ENCODE results near the gene CX3CR1.

The CX3CR1 gene

GRCh38 chr3:39290255-39290654 lies 10.4 kb upstream of the CX3CR1 start:
- no peak for DNase-seq

GRCh38 chr3:39289107-39289506 lies 9.3 kb upstream of the CX3CR1 start:
- DNase-seq: no peak

- DNase-seq: peak; percentile 85
These were observed 8.5 kb upstream of the CX3CR1 start for GRCh38 chr3:39288300-39288808.

- DNase-seq: peak; percentile 48
These were observed 7.7 kb upstream of the CX3CR1 start for GRCh38 chr3:39287216-39288164.

- DNase-seq: no peak
These were observed 6.9 kb upstream of the CX3CR1 start for GRCh38 chr3:39286771-39287170.

- no peak for DNase-seq
These were observed 5.5 kb upstream of the CX3CR1 start for GRCh38 chr3:39285332-39285731.

- no peak for DNase-seq
These were observed 4.6 kb upstream of the CX3CR1 start for GRCh38 chr3:39284457-39284881.

GRCh38 chr3:39282057-39282456 lies 2.2 kb upstream of the CX3CR1 start:
- no peak for DNase-seq

GRCh38 chr3:39281533-39281932 lies 1.7 kb upstream of the CX3CR1 start:
- no peak for DNase-seq

GRCh38 chr3:39280571-39280970 lies 735 bp upstream of the CX3CR1 start:
- no peak for DNase-seq

GRCh38 chr3:39278616-39278935 lies 1.3 kb downstream of the CX3CR1 start:
- DNase-seq: no peak

- DNase-seq: no peak
These were observed 1.8 kb downstream of the CX3CR1 start for GRCh38 chr3:39277893-39278615.

- no peak for DNase-seq
These were observed 3.1 kb downstream of the CX3CR1 start for GRCh38 chr3:39276746-39277145.

- no peak for DNase-seq
These were observed 3.8 kb downstream of the CX3CR1 start for GRCh38 chr3:39275963-39276593.

- peak; percentile 15 for DNase-seq
These were observed 4.8 kb downstream of the CX3CR1 start for GRCh38 chr3:39275052-39275451.

GRCh38 chr3:39273119-39273518 lies 6.7 kb downstream of the CX3CR1 start:
- DNase-seq: no peak

GRCh38 chr3:39272191-39272590 lies 7.6 kb downstream of the CX3CR1 start:
- no peak for DNase-seq

- DNase-seq: no peak
These were observed 8.4 kb downstream of the CX3CR1 start for GRCh38 chr3:39271363-39271914.

- DNase-seq: no peak
These were observed 10.3 kb downstream of the CX3CR1 start for GRCh38 chr3:39269528-39269927.

- no peak for DNase-seq
These were observed 11.3 kb downstream of the CX3CR1 start for GRCh38 chr3:39268549-39268900.

GRCh38 chr3:39267631-39268548 lies 11.9 kb downstream of the CX3CR1 start:
- no peak for DNase-seq

- no peak for DNase-seq
These were observed 15.8 kb downstream of the CX3CR1 start for GRCh38 chr3:39264053-39264452.
